ENCODE data around the gene NDST4.

NDST4 gene

DNA sequence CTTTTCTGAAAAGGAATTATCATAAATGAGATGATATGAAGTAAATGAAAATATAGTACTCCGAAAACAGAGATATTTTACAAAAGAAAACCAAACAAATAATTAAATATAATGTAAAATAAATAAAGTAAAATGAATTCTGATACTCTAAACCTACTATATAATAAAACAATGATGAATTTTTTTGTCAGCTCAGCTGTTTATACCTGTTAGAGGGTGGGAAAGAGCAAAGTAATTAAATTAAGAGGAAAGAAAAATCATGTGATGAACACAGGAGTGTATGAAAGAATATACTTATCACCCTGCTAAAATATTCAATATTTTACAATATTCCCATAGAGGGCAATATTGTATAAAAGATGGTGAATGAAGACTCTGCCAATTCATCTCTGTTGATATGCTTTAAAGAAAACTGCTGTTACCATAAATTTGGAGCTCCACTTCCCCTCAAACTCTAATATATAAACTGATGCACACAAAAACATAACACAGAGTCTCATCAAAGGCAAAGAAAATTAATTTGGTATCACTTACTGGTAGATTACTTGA lies 6.5 kb upstream of the NDST4 start:
- TF ChIP-seq MAX (IDR thresholded peaks at IDR 0.05), result no peak
- TF ChIP-seq RAD21 (IDR thresholded peaks at IDR 0.05; ENCODE audit: low read depth), result peak; percentile 29; the same call in 1 of the 2 replicates
- no peak for TF ChIP-seq YY1 (IDR thresholded peaks at IDR 0.05; ENCODE audit: low read depth)

DNA sequence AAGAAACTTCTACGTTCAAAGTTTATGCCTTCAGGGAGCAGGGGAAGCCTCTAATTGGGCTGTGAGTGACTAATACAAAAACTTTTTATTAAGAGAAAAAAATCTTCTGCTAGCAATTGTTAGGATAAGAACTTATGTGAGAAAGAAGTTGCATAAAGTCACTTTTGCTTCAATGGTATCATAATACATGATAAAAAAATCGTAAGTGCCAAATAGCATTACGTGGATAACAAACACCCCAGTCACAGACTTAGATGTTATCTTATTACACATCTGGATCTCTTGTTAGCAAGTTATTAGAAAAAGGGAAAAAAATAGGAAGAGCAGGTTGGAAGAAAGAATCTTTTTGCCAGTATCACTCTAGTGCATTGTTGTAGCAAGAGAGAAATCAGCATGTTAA lies 4.2 kb upstream of the NDST4 start:
- TF ChIP-seq TAF1 (IDR thresholded peaks at IDR 0.05; ENCODE audit: low read depth), result no peak
- no peak for TF ChIP-seq FOXM1 (IDR thresholded peaks at IDR 0.05; ENCODE audit: borderline replicate concordance, low read depth)
- TF ChIP-seq RAD21 (IDR thresholded peaks at IDR 0.05; ENCODE audit: low read depth), result no peak
- TF ChIP-seq MAX (IDR thresholded peaks at IDR 0.05), result no peak
- TF ChIP-seq, protein P1, sequence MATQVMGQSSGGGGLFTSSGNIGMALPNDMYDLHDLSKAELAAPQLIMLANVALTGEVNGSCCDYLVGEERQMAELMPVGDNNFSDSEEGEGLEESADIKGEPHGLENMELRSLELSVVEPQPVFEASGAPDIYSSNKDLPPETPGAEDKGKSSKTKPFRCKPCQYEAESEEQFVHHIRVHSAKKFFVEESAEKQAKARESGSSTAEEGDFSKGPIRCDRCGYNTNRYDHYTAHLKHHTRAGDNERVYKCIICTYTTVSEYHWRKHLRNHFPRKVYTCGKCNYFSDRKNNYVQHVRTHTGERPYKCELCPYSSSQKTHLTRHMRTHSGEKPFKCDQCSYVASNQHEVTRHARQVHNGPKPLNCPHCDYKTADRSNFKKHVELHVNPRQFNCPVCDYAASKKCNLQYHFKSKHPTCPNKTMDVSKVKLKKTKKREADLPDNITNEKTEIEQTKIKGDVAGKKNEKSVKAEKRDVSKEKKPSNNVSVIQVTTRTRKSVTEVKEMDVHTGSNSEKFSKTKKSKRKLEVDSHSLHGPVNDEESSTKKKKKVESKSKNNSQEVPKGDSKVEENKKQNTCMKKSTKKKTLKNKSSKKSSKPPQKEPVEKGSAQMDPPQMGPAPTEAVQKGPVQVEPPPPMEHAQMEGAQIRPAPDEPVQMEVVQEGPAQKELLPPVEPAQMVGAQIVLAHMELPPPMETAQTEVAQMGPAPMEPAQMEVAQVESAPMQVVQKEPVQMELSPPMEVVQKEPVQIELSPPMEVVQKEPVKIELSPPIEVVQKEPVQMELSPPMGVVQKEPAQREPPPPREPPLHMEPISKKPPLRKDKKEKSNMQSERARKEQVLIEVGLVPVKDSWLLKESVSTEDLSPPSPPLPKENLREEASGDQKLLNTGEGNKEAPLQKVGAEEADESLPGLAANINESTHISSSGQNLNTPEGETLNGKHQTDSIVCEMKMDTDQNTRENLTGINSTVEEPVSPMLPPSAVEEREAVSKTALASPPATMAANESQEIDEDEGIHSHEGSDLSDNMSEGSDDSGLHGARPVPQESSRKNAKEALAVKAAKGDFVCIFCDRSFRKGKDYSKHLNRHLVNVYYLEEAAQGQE (IDR thresholded peaks at IDR 0.05; ENCODE audit: low read depth), result no peak
- TF ChIP-seq, protein P2, sequence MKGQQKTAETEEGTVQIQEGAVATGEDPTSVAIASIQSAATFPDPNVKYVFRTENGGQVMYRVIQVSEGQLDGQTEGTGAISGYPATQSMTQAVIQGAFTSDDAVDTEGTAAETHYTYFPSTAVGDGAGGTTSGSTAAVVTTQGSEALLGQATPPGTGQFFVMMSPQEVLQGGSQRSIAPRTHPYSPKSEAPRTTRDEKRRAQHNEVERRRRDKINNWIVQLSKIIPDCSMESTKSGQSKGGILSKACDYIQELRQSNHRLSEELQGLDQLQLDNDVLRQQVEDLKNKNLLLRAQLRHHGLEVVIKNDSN (IDR thresholded peaks at IDR 0.05), result no peak
- TF ChIP-seq TEAD4 (IDR thresholded peaks at IDR 0.05), result no peak
- no peak for TF ChIP-seq TCF12 (IDR thresholded peaks at IDR 0.05; ENCODE audit: low read depth)

GRCh38 chr4:115110191-115111181 lies 2.9 kb downstream of the NDST4 start:
- peak; percentile 42; the same call in 1 of the 2 replicates for TF ChIP-seq NFIC (IDR thresholded peaks at IDR 0.05)
- no peak for TF ChIP-seq YY1 (IDR thresholded peaks at IDR 0.05; ENCODE audit: low read depth)

GRCh38 chr4:115108850-115109249 lies 4.6 kb downstream of the NDST4 start:
- TF ChIP-seq TCF12 (IDR thresholded peaks at IDR 0.05; ENCODE audit: low read depth), result no peak
- TF ChIP-seq CEBPB (IDR thresholded peaks at IDR 0.05), result no peak
- no peak for TF ChIP-seq CREB1 (IDR thresholded peaks at IDR 0.05; ENCODE audit: low read depth)
- no peak for TF ChIP-seq ZBTB7A (IDR thresholded peaks at IDR 0.05; ENCODE audit: low read depth)
- no peak for TF ChIP-seq YY1 (IDR thresholded peaks at IDR 0.05; ENCODE audit: low read depth)
- no peak for TF ChIP-seq MAX (IDR thresholded peaks at IDR 0.05)
- TF ChIP-seq TEAD4 (IDR thresholded peaks at IDR 0.05), result no peak
- TF ChIP-seq, protein P1 (IDR thresholded peaks at IDR 0.05; ENCODE audit: low read depth), result no peak
- no peak for TF ChIP-seq NFIC (IDR thresholded peaks at IDR 0.05)
- no peak for TF ChIP-seq EP300 (IDR thresholded peaks at IDR 0.05; ENCODE audit: borderline replicate concordance)
- no peak for TF ChIP-seq EGR1 (IDR thresholded peaks at IDR 0.05)
- TF ChIP-seq, protein P2 (IDR thresholded peaks at IDR 0.05), result no peak
- no peak for TF ChIP-seq TAF1 (IDR thresholded peaks at IDR 0.05; ENCODE audit: low read depth)
- no peak for TF ChIP-seq FOXM1 (IDR thresholded peaks at IDR 0.05; ENCODE audit: borderline replicate concordance, low read depth)
- no peak for TF ChIP-seq RAD21 (IDR thresholded peaks at IDR 0.05; ENCODE audit: low read depth)

DNA sequence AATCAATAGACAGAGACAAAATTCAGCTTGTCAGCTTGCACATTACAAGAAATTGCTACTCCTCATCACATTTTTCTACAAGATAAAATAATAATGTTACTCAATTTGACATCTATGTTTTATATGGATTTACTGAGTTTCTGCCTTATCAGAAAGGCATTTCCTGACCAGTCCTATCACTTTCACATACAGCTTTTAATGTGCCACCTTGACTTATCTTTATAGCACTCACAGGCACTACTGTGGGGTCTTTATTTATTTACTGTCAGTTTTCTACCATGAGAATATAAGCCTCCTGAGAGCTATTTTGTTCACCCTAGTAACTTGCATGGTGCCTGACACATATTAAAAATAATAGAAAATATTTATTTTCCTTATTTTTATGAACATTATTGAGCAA lies 6.0 kb downstream of the NDST4 start:
- TF ChIP-seq MAX (IDR thresholded peaks at IDR 0.05) (no peak), CREB1 (IDR thresholded peaks at IDR 0.05; ENCODE audit: low read depth) (no peak), EP300 (IDR thresholded peaks at IDR 0.05; ENCODE audit: borderline replicate concordance) (no peak)

DNA sequence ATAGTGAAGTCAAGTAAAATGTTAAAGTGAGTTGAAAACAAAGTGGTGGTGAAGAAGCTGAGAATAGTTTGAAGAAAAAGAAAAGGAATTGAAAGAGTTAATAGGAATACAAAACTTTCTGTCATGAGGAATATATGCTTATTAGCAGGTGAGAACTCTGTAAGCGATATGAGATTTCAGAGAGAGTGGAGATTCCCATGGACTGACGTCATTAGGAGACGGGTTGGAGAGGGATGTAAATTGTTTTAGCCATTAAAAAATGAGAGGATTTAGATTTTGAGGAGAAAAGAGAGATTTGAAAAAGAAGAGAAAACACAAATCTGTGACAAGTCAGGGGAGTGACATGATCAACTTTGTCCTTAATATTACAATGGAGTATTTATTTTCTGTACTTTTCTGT lies 11.7 kb downstream of the NDST4 start:
- TF ChIP-seq, protein P2 (IDR thresholded peaks at IDR 0.05), result no peak
- TF ChIP-seq TAF1 (IDR thresholded peaks at IDR 0.05; ENCODE audit: low read depth) (no peak), NFIC (IDR thresholded peaks at IDR 0.05) (no peak), EGR1 (IDR thresholded peaks at IDR 0.05) (no peak), EP300 (IDR thresholded peaks at IDR 0.05; ENCODE audit: borderline replicate concordance) (no peak), CEBPB (IDR thresholded peaks at IDR 0.05) (no peak), ZBTB7A (IDR thresholded peaks at IDR 0.05; ENCODE audit: low read depth) (no peak), CREB1 (IDR thresholded peaks at IDR 0.05; ENCODE audit: low read depth) (no peak), FOXM1 (IDR thresholded peaks at IDR 0.05; ENCODE audit: borderline replicate concordance, low read depth) (no peak), TEAD4 (IDR thresholded peaks at IDR 0.05) (no peak), MAX (IDR thresholded peaks at IDR 0.05) (no peak), RAD21 (IDR thresholded peaks at IDR 0.05; ENCODE audit: low read depth) (no peak), YY1 (IDR thresholded peaks at IDR 0.05; ENCODE audit: low read depth) (no peak), TCF12 (IDR thresholded peaks at IDR 0.05; ENCODE audit: low read depth) (no peak)
- TF ChIP-seq, protein P1 (IDR thresholded peaks at IDR 0.05; ENCODE audit: low read depth), result no peak

All from Ishikawa (cell line).